ENCODE results near the gene USH2A.

DNA sequence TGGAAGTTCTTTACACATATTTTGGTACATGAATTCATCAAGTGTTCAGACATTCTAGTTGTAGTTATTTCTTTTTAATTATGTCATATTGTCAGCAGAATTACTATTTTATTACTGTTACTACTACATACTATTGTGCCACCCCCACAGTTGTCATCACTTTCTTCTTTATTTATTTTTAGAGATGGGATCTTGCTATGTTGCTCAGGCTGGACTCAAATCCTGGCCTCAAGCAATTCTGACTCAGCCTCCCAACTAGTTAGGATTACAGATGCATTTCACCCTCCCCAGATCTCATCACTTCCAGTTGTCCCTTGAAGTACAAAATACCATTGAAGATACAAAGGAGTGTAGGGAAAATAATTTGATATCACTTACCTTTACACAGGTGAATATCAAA, 598.2 kb downstream of the USH2A start:
- no peak for TF ChIP-seq POLR2A (IDR thresholded peaks at IDR 0.05; ENCODE audit: low read length)
- TF ChIP-seq GATA1 (IDR thresholded peaks at IDR 0.05; ENCODE audit: low read depth, low read length) = no peak
